Retinal pigment epithelial cell (primary cell): ENCODE measurements around the gene TBC1D4.

Experiments
- DNase-seq: peaks from one replicate; pipeline ENCODE4 v3.0.0-alpha.2; 2010; ENCODE audit warnings: low read depth
- H3K4me3 ChIP-seq: 2 replicates; pipeline ENCODE4 v1.5.1; 2011; ENCODE audit warnings: mild to moderate bottlenecking, low read length, control low read depth, moderate library complexity
- CTCF ChIP-seq: conservative IDR thresholded peaks from 2 replicates; pipeline ENCODE4 v1.5.1; 2011; ENCODE audit warnings: low read depth, low read length, control low read depth, inconsistent platforms

TBC1D4 gene

GRCh38 chr13:75505327-75505726, 23.4 kb upstream of the TBC1D4 start:
- TF ChIP-seq CTCF: no peak
- H3K4me3 ChIP-seq: no peak overlapping the region
- no peak for DNase-seq

GRCh38 chr13:75495938-75496337, 14.0 kb upstream of the TBC1D4 start:
- H3K4me3 ChIP-seq: no peak overlapping the region
- TF ChIP-seq CTCF: no peak
- no peak for DNase-seq

- TF ChIP-seq CTCF: no peak
- DNase-seq: no peak
- H3K4me3 ChIP-seq: no peak overlapping the region
These were observed 12.5 kb upstream of the TBC1D4 start for GRCh38 chr13:75494491-75494890.

GRCh38 chr13:75493156-75493555, 11.2 kb upstream of the TBC1D4 start:
- no peak for TF ChIP-seq CTCF
- no peak overlapping the region for H3K4me3 ChIP-seq
- no peak for DNase-seq

GRCh38 chr13:75492389-75492788, 10.4 kb upstream of the TBC1D4 start:
- no peak overlapping the region for H3K4me3 ChIP-seq
- no peak for TF ChIP-seq CTCF

GRCh38 chr13:75491376-75491775, 9.4 kb upstream of the TBC1D4 start:
- DNase-seq: no peak

More at GRCh38 chr13:75492389-75492788, 10.4 kb upstream of the TBC1D4 start:
- DNase-seq: no peak

More at GRCh38 chr13:75491376-75491775, 9.4 kb upstream of the TBC1D4 start:
- no peak overlapping the region for H3K4me3 ChIP-seq
- TF ChIP-seq CTCF: no peak
